ENCODE data around the gene ERLIN1. TPM values are rescaled to one million over a fixed set of nuclear protein-coding genes. Genes with fewer than 3 reads are reported as not detected.

Gene ERLIN1
- total RNA-seq, 1 donor from 2014 or later: 29.0 TPM

- H3K27ac Mint-ChIP-seq: no peak overlapping the region
- DNase-seq (ENCODE audit: low spot score in 2 of 2, unreplicated experiment in 2 of 2): no peak
- no peaks in the 10 kb centered on the region for H3K9me3 Mint-ChIP-seq
- peaks cover 3% of the 10 kb centered on the region for H3K36me3 Mint-ChIP-seq
- no peaks in the 10 kb centered on the region for H3K27me3 Mint-ChIP-seq (ENCODE audit: low read depth)
- H3K4me1 Mint-ChIP-seq: peaks cover 31% of the 10 kb centered on the region
- TF ChIP-seq CTCF (IDR thresholded peaks at IDR 0.05; ENCODE audit: unreplicated experiment): no peak
- H3K4me3 Mint-ChIP-seq: no peak overlapping the region
Observed at GRCh38 chr10:100182908-100183307, 2.9 kb downstream of the ERLIN1 start.

- no peak for DNase-seq (ENCODE audit: low spot score in 2 of 2, unreplicated experiment in 2 of 2)
- TF ChIP-seq CTCF (IDR thresholded peaks at IDR 0.05; ENCODE audit: unreplicated experiment): no peak
- no peaks in the 10 kb centered on the region for H3K27me3 Mint-ChIP-seq (ENCODE audit: low read depth)
- H3K9me3 Mint-ChIP-seq: no peaks in the 10 kb centered on the region
- H3K4me3 Mint-ChIP-seq: no peak overlapping the region
- no peak overlapping the region for H3K27ac Mint-ChIP-seq
- peaks cover 7% of the 10 kb centered on the region for H3K36me3 Mint-ChIP-seq
- H3K4me1 Mint-ChIP-seq: peaks cover 27% of the 10 kb centered on the region
Observed at GRCh38 chr10:100182281-100182680, 3.5 kb downstream of the ERLIN1 start.

- H3K36me3 Mint-ChIP-seq: peaks cover 41% of the 10 kb centered on the region
- H3K27ac Mint-ChIP-seq: no peak overlapping the region
- DNase-seq (ENCODE audit: low spot score in 2 of 2, unreplicated experiment in 2 of 2): no peak
- no peaks in the 10 kb centered on the region for H3K4me1 Mint-ChIP-seq
- no peaks in the 10 kb centered on the region for H3K27me3 Mint-ChIP-seq (ENCODE audit: low read depth)
- peaks cover 16% of the 10 kb centered on the region for H3K9me3 Mint-ChIP-seq
- H3K4me3 Mint-ChIP-seq: no peak overlapping the region
- TF ChIP-seq CTCF (IDR thresholded peaks at IDR 0.05; ENCODE audit: unreplicated experiment): no peak
Observed at GRCh38 chr10:100175875-100176274, 10.0 kb downstream of the ERLIN1 start.

GRCh38 chr10:100174699-100175677 lies 10.8 kb downstream of the ERLIN1 start:
- DNase-seq (ENCODE audit: low spot score in 2 of 2, unreplicated experiment in 2 of 2): no peak
- no peak overlapping the region for H3K4me3 Mint-ChIP-seq
- peaks cover 16% of the 10 kb centered on the region for H3K9me3 Mint-ChIP-seq
- no peaks in the 10 kb centered on the region for H3K4me1 Mint-ChIP-seq
- H3K27me3 Mint-ChIP-seq (ENCODE audit: low read depth): no peaks in the 10 kb centered on the region
- H3K27ac Mint-ChIP-seq: no peak overlapping the region
- no peak for TF ChIP-seq CTCF (IDR thresholded peaks at IDR 0.05; ENCODE audit: unreplicated experiment)
- peaks cover 44% of the 10 kb centered on the region for H3K36me3 Mint-ChIP-seq

- no peak for TF ChIP-seq CTCF (IDR thresholded peaks at IDR 0.05; ENCODE audit: unreplicated experiment)
- H3K27ac Mint-ChIP-seq: no peak overlapping the region
- H3K4me3 Mint-ChIP-seq: no peak overlapping the region
- H3K27me3 Mint-ChIP-seq (ENCODE audit: low read depth): no peaks in the 10 kb centered on the region
- H3K36me3 Mint-ChIP-seq: peaks cover 42% of the 10 kb centered on the region
- no peak for DNase-seq (ENCODE audit: low spot score in 2 of 2, unreplicated experiment in 2 of 2)
- peaks cover 16% of the 10 kb centered on the region for H3K9me3 Mint-ChIP-seq
- H3K4me1 Mint-ChIP-seq: no peaks in the 10 kb centered on the region
Observed at GRCh38 chr10:100173035-100173434, 12.8 kb downstream of the ERLIN1 start.
